Mononuclear cell (primary cell): Measurements from ENCODE around the gene C3. TPM values are rescaled to one million over a fixed set of nuclear protein-coding genes. Genes with fewer than 3 reads are reported as not detected.

Experiments used
- H3K27me3 ChIP-seq: 2 replicates; pipeline ENCODE4 v1.6.0; 2011; ENCODE audit warnings: low read length, control low read depth; ENCODE audit not compliant: insufficient read depth
- H3K4me1 ChIP-seq: 2 replicates; pipeline ENCODE4 v1.5.1; 2011; ENCODE audit warnings: mild to moderate bottlenecking, low read length, control low read depth; ENCODE audit not compliant: insufficient read depth
- H3K4me3 ChIP-seq: 2 replicates; pipeline ENCODE4 v1.5.1; 2011; ENCODE audit warnings: mild to moderate bottlenecking, low read length, moderate library complexity
- H3K9me3 ChIP-seq: 2 replicates; pipeline ENCODE4 v1.5.1; 2011; ENCODE audit warnings: low read depth, mild to moderate bottlenecking, control low read depth, low read length
- total RNA-seq: library from RNA; depleted of rRNA; stranded (reverse); fragments of >200 nt; gene quantifications from one replicate; pipeline ENCODE4 v1.2.3, GENCODE V29; 2012

C3 gene
- total RNA-seq, 1 donor = 3.1 TPM

GRCh38 chr19:6705931-6706632, 14.4 kb downstream of the C3 start:
- Histone ChIP-seq H3K4me1 (no peaks in the 10 kb centered on the region), H3K9me3 (no peaks in the 10 kb centered on the region), H3K4me3 (no peak overlapping the region), H3K27me3 (peaks cover 14% of the 10 kb centered on the region)

- H3K9me3 ChIP-seq = no peaks in the 10 kb centered on the region
- H3K4me1 ChIP-seq = no peaks in the 10 kb centered on the region
- no peaks in the 10 kb centered on the region for H3K27me3 ChIP-seq
- no peak overlapping the region for H3K4me3 ChIP-seq
Observed at GRCh38 chr19:6700586-6701316, 19.7 kb downstream of the C3 start.

GRCh38 chr19:6699935-6700334, 20.5 kb downstream of the C3 start:
- Histone ChIP-seq H3K4me3 (no peak overlapping the region), H3K4me1 (no peaks in the 10 kb centered on the region), H3K9me3 (no peaks in the 10 kb centered on the region), H3K27me3 (no peaks in the 10 kb centered on the region)

GRCh38 chr19:6697291-6697690, 23.2 kb downstream of the C3 start:
- Histone ChIP-seq H3K4me1 (no peaks in the 10 kb centered on the region), H3K9me3 (no peaks in the 10 kb centered on the region), H3K4me3 (no peak overlapping the region), H3K27me3 (no peaks in the 10 kb centered on the region)

GRCh38 chr19:6696239-6696820, 24.1 kb downstream of the C3 start:
- H3K4me1 ChIP-seq = no peaks in the 10 kb centered on the region
- no peak overlapping the region for H3K4me3 ChIP-seq
- no peaks in the 10 kb centered on the region for H3K27me3 ChIP-seq
- H3K9me3 ChIP-seq = no peaks in the 10 kb centered on the region

GRCh38 chr19:6694147-6694815, 26.2 kb downstream of the C3 start:
- H3K4me3 ChIP-seq = no peak overlapping the region
- no peaks in the 10 kb centered on the region for H3K9me3 ChIP-seq
- no peaks in the 10 kb centered on the region for H3K4me1 ChIP-seq
- H3K27me3 ChIP-seq = no peaks in the 10 kb centered on the region

- H3K27me3 ChIP-seq = no peaks in the 10 kb centered on the region
- no peaks in the 10 kb centered on the region for H3K9me3 ChIP-seq
Observed at GRCh38 chr19:6693681-6694080, 26.8 kb downstream of the C3 start.

GRCh38 chr19:6693056-6693471, 27.4 kb downstream of the C3 start:
- no peak overlapping the region for H3K4me3 ChIP-seq
- no peaks in the 10 kb centered on the region for H3K27me3 ChIP-seq
- no peaks in the 10 kb centered on the region for H3K9me3 ChIP-seq
- no peaks in the 10 kb centered on the region for H3K4me1 ChIP-seq

More at GRCh38 chr19:6693681-6694080, 26.8 kb downstream of the C3 start:
- H3K4me1 ChIP-seq = no peaks in the 10 kb centered on the region
- H3K4me3 ChIP-seq = no peak overlapping the region

- H3K27me3 ChIP-seq = no peaks in the 10 kb centered on the region
- no peaks in the 10 kb centered on the region for H3K4me1 ChIP-seq
- no peak overlapping the region for H3K4me3 ChIP-seq
- H3K9me3 ChIP-seq = no peaks in the 10 kb centered on the region
Observed at GRCh38 chr19:6692027-6692426, 28.4 kb downstream of the C3 start.

GRCh38 chr19:6691342-6691741, 29.1 kb downstream of the C3 start:
- Histone ChIP-seq H3K27me3 (no peaks in the 10 kb centered on the region), H3K4me1 (peaks cover 6% of the 10 kb centered on the region), H3K9me3 (no peaks in the 10 kb centered on the region), H3K4me3 (no peak overlapping the region)

- Histone ChIP-seq H3K4me3 (no peak overlapping the region), H3K4me1 (peaks cover 15% of the 10 kb centered on the region), H3K9me3 (no peaks in the 10 kb centered on the region), H3K27me3 (no peaks in the 10 kb centered on the region)
Observed at GRCh38 chr19:6690160-6690885, 30.1 kb downstream of the C3 start.

GRCh38 chr19:6687114-6687513, 33.3 kb downstream of the C3 start:
- H3K4me1 ChIP-seq = peaks cover 18% of the 10 kb centered on the region
- no peaks in the 10 kb centered on the region for H3K9me3 ChIP-seq
- H3K4me3 ChIP-seq = no peak overlapping the region
- no peaks in the 10 kb centered on the region for H3K27me3 ChIP-seq

- Histone ChIP-seq H3K4me1 (peaks cover 18% of the 10 kb centered on the region), H3K9me3 (no peaks in the 10 kb centered on the region), H3K4me3 (no peak overlapping the region), H3K27me3 (no peaks in the 10 kb centered on the region)
Observed at GRCh38 chr19:6686628-6686975, 33.8 kb downstream of the C3 start.

GRCh38 chr19:6685962-6686627, 34.4 kb downstream of the C3 start:
- H3K4me1 ChIP-seq = peaks cover 18% of the 10 kb centered on the region
- no peak overlapping the region for H3K4me3 ChIP-seq
- H3K27me3 ChIP-seq = no peaks in the 10 kb centered on the region
- H3K9me3 ChIP-seq = no peaks in the 10 kb centered on the region
